ENCODE measurements around the gene PTGES. TPM values are rescaled to one million over a fixed set of nuclear protein-coding genes. Genes with fewer than 3 reads are reported as not detected.

Gene PTGES
- total RNA-seq, 1 experiment from 2014 or later, result 17.2 TPM

DNA sequence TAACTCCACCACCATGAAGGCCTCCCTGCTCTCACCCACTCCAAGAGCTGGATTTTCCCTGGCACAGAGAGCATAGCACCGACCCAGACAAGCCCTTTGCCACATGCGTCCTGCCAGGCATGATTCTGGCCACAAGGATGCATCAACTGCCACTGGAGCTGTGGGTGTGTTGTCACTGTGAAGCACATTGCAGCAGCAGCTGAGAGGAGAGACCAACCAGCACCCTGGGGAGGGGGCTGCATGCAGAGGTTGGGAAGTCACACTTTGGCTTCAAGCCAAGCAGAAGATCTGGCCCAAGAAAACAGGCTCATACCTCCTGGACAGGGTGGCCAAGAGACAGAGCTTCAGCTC, 22.6 kb upstream of the PTGES start:
- Histone ChIP-seq H3K9me2 (ENCODE audit: insufficient read depth) (no peaks in the 10 kb centered on the region), H3K27me3 (ENCODE audit: insufficient read depth, low read length) (no peaks in the 10 kb centered on the region), H3K79me2 (ENCODE audit: insufficient read depth, low read length) (no peaks in the 10 kb centered on the region), H4K20me1 (ENCODE audit: insufficient read depth) (no peaks in the 10 kb centered on the region), H3K4me2 (ENCODE audit: low read length) (no peak overlapping the region), H3K9ac (ENCODE audit: low read length) (no peak overlapping the region), H3K36me3 (ENCODE audit: control insufficient read depth in 1 of 2, insufficient read depth in 2 of 2, low read length in 2 of 2) (no peaks in the 10 kb centered on the region), H3K4me3 (replicated peaks in 1 of 2; ENCODE audit: low read depth in 1 of 2, low read length in 2 of 2) (no peak overlapping the region), H3K4me1 (ENCODE audit: control insufficient read depth in 1 of 2, insufficient read depth in 2 of 2, low read length in 2 of 2) (peaks cover 26% of the 10 kb centered on the region in 2 experiments), H2AFZ (ENCODE audit: low read depth, low read length, poor library complexity, severe bottlenecking) (no peak overlapping the region), H3K27ac (ENCODE audit: low read depth, low read length) (no peak overlapping the region), H3K9me3 (ENCODE audit: control insufficient read depth in 1 of 2, insufficient read depth in 1 of 2, low read depth in 1 of 2, low read length in 2 of 2) (no peaks in the 10 kb centered on the region)
- ATAC-seq (no peak), DNase-seq (ENCODE audit: low read depth, low spot score) (no peak)
- POLR2A ChIA-PET, result no interaction called here
- TF ChIP-seq EZH2phosphoT487 (IDR thresholded peaks at IDR 0.05; ENCODE audit: borderline replicate concordance), result no peak
- TF ChIP-seq YY1 (IDR thresholded peaks at IDR 0.05; ENCODE audit: extremely low read depth, insufficient replicate concordance, low read depth, low read length), result no peak
- TF ChIP-seq SRF (IDR thresholded peaks at IDR 0.05; ENCODE audit: low read depth), result no peak
- TF ChIP-seq SP1 (IDR thresholded peaks at IDR 0.05; ENCODE audit: low read depth), result no peak
- TF ChIP-seq, protein P1, sequence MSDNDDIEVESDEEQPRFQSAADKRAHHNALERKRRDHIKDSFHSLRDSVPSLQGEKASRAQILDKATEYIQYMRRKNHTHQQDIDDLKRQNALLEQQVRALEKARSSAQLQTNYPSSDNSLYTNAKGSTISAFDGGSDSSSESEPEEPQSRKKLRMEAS (IDR thresholded peaks at IDR 0.05), result no peak
- TF ChIP-seq EZH2 (IDR thresholded peaks at IDR 0.05), result no peak
- no peak for TF ChIP-seq TCF7L2 (IDR thresholded peaks at IDR 0.05; ENCODE audit: borderline replicate concordance, extremely low read depth, insufficient read depth, insufficient read length)
- no peak for TF ChIP-seq ZNF274 (IDR thresholded peaks at IDR 0.05; ENCODE audit: low read depth, low read length)
- TF ChIP-seq POLR2AphosphoS5 (IDR thresholded peaks at IDR 0.05; ENCODE audit: low read depth, low read length), result no peak
- no peak for TF ChIP-seq EGR1 (IDR thresholded peaks at IDR 0.05; ENCODE audit: low read depth)
- no peak for TF ChIP-seq CBX3 (IDR thresholded peaks at IDR 0.05; ENCODE audit: low read depth)
- TF ChIP-seq POLR2A (IDR thresholded peaks at IDR 0.05; ENCODE audit: borderline replicate concordance, extremely low read depth, insufficient read depth, insufficient read length), result no peak
- no peak for TF ChIP-seq RAD21 (IDR thresholded peaks at IDR 0.05; ENCODE audit: low read depth)
- TF ChIP-seq ZFX (IDR thresholded peaks at IDR 0.05), result no peak
- no peak for TF ChIP-seq SIN3A (IDR thresholded peaks at IDR 0.05; ENCODE audit: low read depth)
- intact Hi-C loops (cut with micrococcal nuclease), result no loop called here
- BruUV-seq (replicated peaks), result no TSS peak
- CTCF ChIA-PET, result interaction anchor here (3.9 kb wide), 1 partner anchor 37 kb away, joined by 42 read pairs; no protein-coding TSS in a partner anchor
- RAD21 ChIA-PET (ENCODE audit: low non-redundant PET in 1 of 2, low total read pairs in 2 of 2, uncharacterized antibody in 2 of 2, unreplicated experiment in 2 of 2), result no interaction called here

Data from HCT116 (cell line).